HepG2 (cell line): ENCODE results near the gene FLYWCH1. TPM values are rescaled to one million over a fixed set of nuclear protein-coding genes. Genes with fewer than 3 reads are reported as not detected.

Experiments
- ATAC-seq: fragments of 200-7000 bp; cut with Tn5 transposase; 3 replicates; pipeline ENCODE4 v1.9.1; 2020; ENCODE audit warnings: mild to moderate bottlenecking, moderate library complexity
- BruUV-seq: library from RNA; stranded (reverse); fragments of 400-500 nt; replicated peaks from 2 replicates; lab custom pipeline; 2021; lab: Mats Ljungman, UMichigan
- CTCF ChIA-PET: fragments of 300-600 bp; formaldehyde crosslinking; extraction: SDS; loops from one replicate; lab custom pipeline; 2021; ENCODE audit warnings: low total read pairs, inconsistent platforms, low intra/inter-chr PET ratio; lab: Yijun Ruan, JAX
- POLR2A ChIA-PET: fragments of 350-600 bp; sonication (Branson Sonifier 250); formaldehyde crosslinking; loops from one replicate; lab custom pipeline; 2020; ENCODE audit warnings: antibody characterized with exemption, inconsistent platforms; lab: Yijun Ruan, JAX
- DNase-seq: peaks from one replicate; pipeline ENCODE4 v3.0.0-alpha.2; 2015; ENCODE audit warnings: low spot score
- FAIRE-seq: peaks from 3 replicates; lab custom pipeline; 2011; peaks lifted over from hg19 to GRCh38; lab: Jason Lieb, UNC
- H2AFZ ChIP-seq: one replicate; pipeline ENCODE4 v1.6.1; 2011; ENCODE audit warnings: low read length, inconsistent platforms
- H3K27ac ChIP-seq: fragments of 300-600 bp; 3 replicates; pipeline ENCODE4 v1.8.0; 2011; ENCODE audit warnings: mixed run types, mild to moderate bottlenecking, mixed read lengths, low read length, inconsistent platforms; ENCODE audit not compliant: insufficient read depth; ENCODE audit errors: extremely low read length
- H3K27me3 ChIP-seq, 2 experiments: fragments of 200-600 bp in 1 of 2; 2 replicates in 1 of 2; 3 replicates in 1 of 2; pipeline versions ENCODE4 v1.6.0 to v1.8.0; 2011; ENCODE audit warnings: low read length in 2 of 2, mild to moderate bottlenecking in 2 of 2, moderate library complexity in 2 of 2, inconsistent platforms in 1 of 2; ENCODE audit not compliant: insufficient read depth in 2 of 2, control insufficient read depth in 1 of 2
- H3K36me3 ChIP-seq, 2 experiments: fragments of 200-600 bp in 1 of 2; replicated peaks in 1 of 2; 2 replicates in 1 of 2; 3 replicates in 1 of 2; pipeline versions ENCODE4 v1.5.1 to v1.8.0; 2011; ENCODE audit warnings: low read length in 2 of 2, inconsistent platforms in 1 of 2; ENCODE audit not compliant: insufficient read depth in 2 of 2, control insufficient read depth in 1 of 2
- H3K4me1 ChIP-seq: 2 replicates; pipeline ENCODE4 v1.5.1; 2012; ENCODE audit warnings: low read length, inconsistent platforms; ENCODE audit not compliant: insufficient read depth
- H3K4me2 ChIP-seq: 2 replicates; pipeline ENCODE4 v1.6.0; 2011; ENCODE audit warnings: low read depth, low read length, inconsistent platforms
- H3K4me3 ChIP-seq, 3 experiments: fragments of 200-600 bp in 1 of 3; sonication (generic), shearing (Covaris generic) in 1 of 3; replicated peaks in 1 of 3; 2 replicates each; pipeline ENCODE4 v1.5.1; 2011 to 2016; ENCODE audit warnings: low read length in 3 of 3, inconsistent platforms in 2 of 3, low read depth in 2 of 3, mild to moderate bottlenecking in 2 of 3, control low read depth in 1 of 3, mixed read lengths in 1 of 3; ENCODE audit not compliant: insufficient read depth in 1 of 3
- H3K79me2 ChIP-seq: one replicate; pipeline ENCODE4 v1.6.1; 2011; ENCODE audit warnings: low read length, inconsistent platforms; ENCODE audit not compliant: insufficient read depth
- H3K9ac ChIP-seq: 2 replicates; pipeline ENCODE4 v1.6.0; 2011; ENCODE audit warnings: mild to moderate bottlenecking, low read depth, low read length, inconsistent platforms; ENCODE audit not compliant: insufficient read depth
- H3K9me3 ChIP-seq: 2 replicates; pipeline ENCODE4 v1.5.1; 2012; ENCODE audit warnings: mild to moderate bottlenecking, low read length
- H4K20me1 ChIP-seq: 2 replicates; pipeline ENCODE4 v1.6.0; 2011; ENCODE audit warnings: inconsistent platforms, mild to moderate bottlenecking, low read length, moderate library complexity; ENCODE audit not compliant: insufficient read depth
- GPN1 ChIP-seq: sonication (generic); formaldehyde crosslinking; IDR thresholded peaks from 2 replicates; pipeline ENCODE4 v1.5.1; 2020; ENCODE audit warnings: missing genetic modification reagents, borderline replicate concordance
- HNRNPLL ChIP-seq: fragments of 200-400 bp; formaldehyde crosslinking; IDR thresholded peaks from 2 replicates; pipeline ENCODE4 v1.6.1; 2017; ENCODE audit warnings: mild to moderate bottlenecking, low read depth, low read length; ENCODE audit not compliant: poor library complexity, severe bottlenecking
- KDM2A ChIP-seq: sonication (generic); formaldehyde crosslinking; IDR thresholded peaks from 2 replicates; pipeline ENCODE4 v1.4.0; 2020; ENCODE audit warnings: low read depth, missing genetic modification reagents, borderline replicate concordance
- MBNL3 ChIP-seq: fragments of 250-450 bp; sonication (Bioruptor Pico); conservative IDR thresholded peaks from 2 replicates; pipeline ENCODE4 v1.8.0; 2022; ENCODE audit warnings: mild to moderate bottlenecking, inconsistent platforms
- NAIF1 ChIP-seq: sonication (generic); formaldehyde crosslinking; IDR thresholded peaks from 2 replicates; pipeline ENCODE4 v1.5.0; 2020; ENCODE audit warnings: mild to moderate bottlenecking, missing genetic modification reagents, borderline replicate concordance
- RARG ChIP-seq: sonication (generic); formaldehyde crosslinking; IDR thresholded peaks from 2 replicates; pipeline ENCODE4 v1.4.0; 2020; ENCODE audit warnings: low read depth, mild to moderate bottlenecking, missing genetic modification reagents
- SALL2 ChIP-seq: sonication (generic); formaldehyde crosslinking; IDR thresholded peaks from 2 replicates; pipeline ENCODE4 v1.8.1; 2023; ENCODE audit warnings: mild to moderate bottlenecking, missing genetic modification reagents, inconsistent platforms
- SP140L ChIP-seq: sonication (generic); formaldehyde crosslinking; IDR thresholded peaks from 2 replicates; pipeline ENCODE4 v1.4.0; 2020; ENCODE audit warnings: missing genetic modification reagents, borderline replicate concordance
- SP2 ChIP-seq: sonication (generic); formaldehyde crosslinking; IDR thresholded peaks from 2 replicates; pipeline ENCODE4 v1.5.1; 2020; ENCODE audit warnings: mild to moderate bottlenecking, missing genetic modification reagents
- YY1 ChIP-seq: IDR thresholded peaks from 2 replicates; pipeline ENCODE4 v1.6.1; 2011; ENCODE audit warnings: low read length, low read depth, moderate library complexity, mild to moderate bottlenecking; ENCODE audit not compliant: insufficient read depth, insufficient replicate concordance
- ZNF510 ChIP-seq: sonication (generic); formaldehyde crosslinking; IDR thresholded peaks from 2 replicates; pipeline ENCODE4 v1.4.0; 2020; ENCODE audit warnings: low read depth, mild to moderate bottlenecking, missing genetic modification reagents
- ZNF589 ChIP-seq: sonication (generic); formaldehyde crosslinking; conservative IDR thresholded peaks from 2 replicates; pipeline ENCODE4 v1.8.0; 2022; ENCODE audit warnings: mild to moderate bottlenecking, moderate library complexity, missing genetic modification reagents
- ZNF839 ChIP-seq: sonication (generic); formaldehyde crosslinking; IDR thresholded peaks from 2 replicates; pipeline ENCODE4 v1.4.0; 2020; ENCODE audit warnings: missing genetic modification reagents, mild to moderate bottlenecking, borderline replicate concordance
- WGBS: methylation state at CpG from one replicate; pipeline ENCODE4 v1.1.6; 2017; ENCODE audit warnings: low lambda C conversion rate; 5-methylcytosine and 5-hydroxymethylcytosine counted together
- in situ Hi-C: cut with HindIII; loops from 2 replicates; pipeline ENCODE4 v1.10.0; 2017; ENCODE audit warnings: low pct_unique_long_range_greater_than_20kb; ENCODE audit not compliant: extremely low pct_ligation_motif_present
- intact Hi-C: fragments of 100-400 bp; cut with micrococcal nuclease; formaldehyde crosslinking; loops from one replicate; pipeline ENCODE4 v1.10.0; 2022; ENCODE audit not compliant: unreplicated experiment
- polyA plus RNA-seq, 8 experiments: library from polyadenylated mRNA; depleted of rRNA in 3 of 8; stranded (reverse) in 7 of 8; unstranded in 1 of 8; fragments of >200 nt; fragmentation: Illumina TruSeq in 4 of 8; extraction: Trizol in 4 of 8; gene quantifications; 2 replicates each; pipeline versions ENCODE4 v1.2.1 to v1.2.3, GENCODE V29; 2011 to 2016; ENCODE audit warnings: low read depth in 4 of 8, missing spikeins in 1 of 8, mixed read lengths in 1 of 8; ENCODE audit not compliant: insufficient read depth in 1 of 8
- total RNA-seq, 5 experiments: library from RNA; depleted of rRNA; stranded (reverse); fragments of >200 nt; fragmentation: Illumina TruSeq; extraction: Trizol; gene quantifications; 2 replicates each; pipeline ENCODE4 v1.2.3, GENCODE V29; 2016; ENCODE audit warnings: low read depth in 1 of 5
- TF ChIP-seq, protein P1 (sequence below): sonication (generic); formaldehyde crosslinking; IDR thresholded peaks from 2 replicates; pipeline ENCODE4 v1.4.0; 2020; ENCODE audit warnings: missing genetic modification reagents
- TF ChIP-seq, protein P2 (sequence below): IDR thresholded peaks from 2 replicates; pipeline ENCODE4 v1.6.1; 2012; ENCODE audit warnings: low read depth, low read length, improper control_type of control experiment
- TF ChIP-seq, protein P3 (sequence below): sonication (generic); formaldehyde crosslinking; conservative IDR thresholded peaks from 2 replicates; pipeline ENCODE4 v1.4.0; 2020; ENCODE audit warnings: mild to moderate bottlenecking, missing genetic modification reagents, moderate library complexity

Gene FLYWCH1
- total and polyA plus RNA-seq, 2 of the 13 experiments (the other 11 are each of a cell fraction or from before 2014, with no cell fraction given), result 7.3 to 12.4 TPM

DNA sequence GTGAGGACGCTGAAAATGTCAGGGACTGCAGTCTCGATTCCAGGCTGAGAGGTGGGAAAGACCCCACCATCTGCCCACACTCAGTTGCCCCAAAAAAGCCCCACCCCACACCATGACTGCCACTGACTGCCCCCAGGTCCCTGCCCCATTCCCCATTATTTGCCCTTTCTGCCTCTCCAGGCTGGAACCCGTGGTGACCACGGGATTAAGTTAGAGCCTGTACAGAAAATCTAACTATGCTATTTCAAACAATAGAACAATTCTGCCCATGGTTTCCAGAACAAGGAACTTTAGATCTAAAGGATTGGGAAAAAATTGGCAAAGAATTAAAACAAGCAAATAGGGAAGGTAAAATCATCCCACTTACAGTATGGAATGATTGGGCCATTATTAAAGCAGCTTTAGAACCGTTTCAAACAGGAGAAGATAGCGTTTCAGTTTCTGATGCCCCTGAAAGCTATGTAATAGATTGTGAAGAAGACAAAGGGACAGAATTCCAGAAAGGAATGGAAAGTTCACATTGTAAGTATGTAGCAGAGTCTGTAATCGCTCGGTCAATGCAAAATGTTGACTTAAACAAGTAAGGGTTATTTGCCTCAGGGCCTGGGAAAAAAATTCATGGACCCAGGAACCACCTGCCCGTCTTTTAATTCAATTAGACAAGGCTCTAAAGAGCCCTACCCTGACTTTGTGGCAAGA, 14.4 kb downstream of the FLYWCH1 start:
- 77% methylated on average over 9 of the region's 9 CpGs for WGBS
- Histone ChIP-seq H3K9ac (no peak overlapping the region), H2AFZ (no peak overlapping the region), H3K4me2 (no peak overlapping the region), H3K36me3 (peaks cover 3 to 5% of the 10 kb centered on the region in 2 experiments; a peak in 2 of 5 replicates), H3K4me3 (no peak overlapping the region), H3K9me3 (no peaks in the 10 kb centered on the region), H3K4me1 (0 out of 2 replicates have a peak, but pooled peaks cover 9% of the 10 kb centered on the region), H4K20me1 (no peaks in the 10 kb centered on the region), H3K79me2 (no peaks in the 10 kb centered on the region), H3K27ac (no peak overlapping the region), H3K27me3 (no peaks in the 10 kb centered on the region)
- DNase-seq, result no peak
- CTCF ChIA-PET, result interaction anchor here (1.2 to 2.0 kb wide), 3 partner anchors 58 to 87 kb away, joined by 3 to 9 read pairs (median 8); no protein-coding TSS in a partner anchor
- intact Hi-C loops (no loop called here), in situ Hi-C loops (no loop called here)
- no peak for FAIRE-seq
- POLR2A ChIA-PET, result no interaction called here
- no peak for ATAC-seq
- no TSS peak for BruUV-seq
- TF ChIP-seq, protein P1, sequence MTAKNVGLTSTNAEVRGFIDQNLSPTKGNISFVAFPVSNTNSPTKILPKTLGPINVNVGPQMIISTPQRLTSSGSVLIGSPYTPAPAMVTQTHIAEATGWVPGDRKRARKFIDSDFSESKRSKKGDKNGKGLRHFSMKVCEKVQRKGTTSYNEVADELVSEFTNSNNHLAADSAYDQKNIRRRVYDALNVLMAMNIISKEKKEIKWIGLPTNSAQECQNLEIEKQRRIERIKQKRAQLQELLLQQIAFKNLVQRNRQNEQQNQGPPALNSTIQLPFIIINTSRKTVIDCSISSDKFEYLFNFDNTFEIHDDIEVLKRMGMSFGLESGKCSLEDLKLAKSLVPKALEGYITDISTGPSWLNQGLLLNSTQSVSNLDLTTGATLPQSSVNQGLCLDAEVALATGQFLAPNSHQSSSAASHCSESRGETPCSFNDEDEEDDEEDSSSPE (CRISPR knock-in tag), result no peak
- no peak for TF ChIP-seq SP2 (CRISPR knock-in tag)
- no peak for TF ChIP-seq YY1
- TF ChIP-seq NAIF1 (CRISPR knock-in tag), result no peak
- TF ChIP-seq GPN1 (CRISPR knock-in tag), result no peak
- TF ChIP-seq, protein P2, sequence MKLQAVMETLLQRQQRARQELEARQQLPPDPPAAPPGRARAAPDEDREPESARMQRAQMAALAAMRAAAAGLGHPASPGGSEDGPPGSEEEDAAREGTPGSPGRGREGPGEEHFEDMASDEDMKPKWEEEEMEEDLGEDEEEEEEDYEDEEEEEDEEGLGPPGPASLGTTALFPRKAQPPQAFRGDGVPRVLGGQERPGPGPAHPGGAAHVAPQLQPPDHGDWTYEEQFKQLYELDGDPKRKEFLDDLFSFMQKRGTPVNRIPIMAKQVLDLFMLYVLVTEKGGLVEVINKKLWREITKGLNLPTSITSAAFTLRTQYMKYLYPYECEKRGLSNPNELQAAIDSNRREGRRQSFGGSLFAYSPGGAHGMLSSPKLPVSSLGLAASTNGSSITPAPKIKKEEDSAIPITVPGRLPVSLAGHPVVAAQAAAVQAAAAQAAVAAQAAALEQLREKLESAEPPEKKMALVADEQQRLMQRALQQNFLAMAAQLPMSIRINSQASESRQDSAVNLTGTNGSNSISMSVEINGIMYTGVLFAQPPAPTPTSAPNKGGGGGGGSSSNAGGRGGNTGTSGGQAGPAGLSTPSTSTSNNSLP, result no peak
- no peak for TF ChIP-seq SP140L (CRISPR knock-in tag)
- no peak for TF ChIP-seq KDM2A (CRISPR knock-in tag)
- TF ChIP-seq ZNF589 (CRISPR knock-in tag), result no peak
- TF ChIP-seq RARG (CRISPR knock-in tag), result no peak
- no peak for TF ChIP-seq MBNL3 (CRISPR knock-in tag)
- TF ChIP-seq HNRNPLL, result no peak
- no peak for TF ChIP-seq ZNF510 (CRISPR knock-in tag)
- TF ChIP-seq SALL2 (CRISPR knock-in tag), result no peak
- TF ChIP-seq ZNF839 (CRISPR knock-in tag), result no peak
- TF ChIP-seq, protein P3, sequence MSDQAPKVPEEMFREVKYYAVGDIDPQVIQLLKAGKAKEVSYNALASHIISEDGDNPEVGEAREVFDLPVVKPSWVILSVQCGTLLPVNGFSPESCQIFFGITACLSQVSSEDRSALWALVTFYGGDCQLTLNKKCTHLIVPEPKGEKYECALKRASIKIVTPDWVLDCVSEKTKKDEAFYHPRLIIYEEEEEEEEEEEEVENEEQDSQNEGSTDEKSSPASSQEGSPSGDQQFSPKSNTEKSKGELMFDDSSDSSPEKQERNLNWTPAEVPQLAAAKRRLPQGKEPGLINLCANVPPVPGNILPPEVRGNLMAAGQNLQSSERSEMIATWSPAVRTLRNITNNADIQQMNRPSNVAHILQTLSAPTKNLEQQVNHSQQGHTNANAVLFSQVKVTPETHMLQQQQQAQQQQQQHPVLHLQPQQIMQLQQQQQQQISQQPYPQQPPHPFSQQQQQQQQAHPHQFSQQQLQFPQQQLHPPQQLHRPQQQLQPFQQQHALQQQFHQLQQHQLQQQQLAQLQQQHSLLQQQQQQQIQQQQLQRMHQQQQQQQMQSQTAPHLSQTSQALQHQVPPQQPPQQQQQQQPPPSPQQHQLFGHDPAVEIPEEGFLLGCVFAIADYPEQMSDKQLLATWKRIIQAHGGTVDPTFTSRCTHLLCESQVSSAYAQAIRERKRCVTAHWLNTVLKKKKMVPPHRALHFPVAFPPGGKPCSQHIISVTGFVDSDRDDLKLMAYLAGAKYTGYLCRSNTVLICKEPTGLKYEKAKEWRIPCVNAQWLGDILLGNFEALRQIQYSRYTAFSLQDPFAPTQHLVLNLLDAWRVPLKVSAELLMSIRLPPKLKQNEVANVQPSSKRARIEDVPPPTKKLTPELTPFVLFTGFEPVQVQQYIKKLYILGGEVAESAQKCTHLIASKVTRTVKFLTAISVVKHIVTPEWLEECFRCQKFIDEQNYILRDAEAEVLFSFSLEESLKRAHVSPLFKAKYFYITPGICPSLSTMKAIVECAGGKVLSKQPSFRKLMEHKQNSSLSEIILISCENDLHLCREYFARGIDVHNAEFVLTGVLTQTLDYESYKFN, result no peak
